ENCODE measurements around the gene CCSER1. TPM values are rescaled to one million over a fixed set of nuclear protein-coding genes. Genes with fewer than 3 reads are reported as not detected.

CCSER1 gene
- total RNA-seq, 6 donors from 2014 or later, result 4.4 to 26.1 (median 13.8) TPM

- Histone ChIP-seq H3K27me3 (no peaks in the 10 kb centered on the region), H3K4me3 (no peak overlapping the region), H3K9me3 (no peaks in the 10 kb centered on the region), H3K36me3 (no peaks in the 10 kb centered on the region), H3K4me1 (no peaks in the 10 kb centered on the region), H3K27ac (no peak overlapping the region)
- DNase-seq, result no peak
- WGBS, 2 donors, result 100% methylated on average over 1 of the region's 1 CpG
- TF ChIP-seq EP300 (IDR thresholded peaks at IDR 0.05) (no peak), POLR2A (IDR thresholded peaks at IDR 0.05) (no peak), POLR2AphosphoS5 (IDR thresholded peaks at IDR 0.05) (no peak)
- TF ChIP-seq, protein P1, sequence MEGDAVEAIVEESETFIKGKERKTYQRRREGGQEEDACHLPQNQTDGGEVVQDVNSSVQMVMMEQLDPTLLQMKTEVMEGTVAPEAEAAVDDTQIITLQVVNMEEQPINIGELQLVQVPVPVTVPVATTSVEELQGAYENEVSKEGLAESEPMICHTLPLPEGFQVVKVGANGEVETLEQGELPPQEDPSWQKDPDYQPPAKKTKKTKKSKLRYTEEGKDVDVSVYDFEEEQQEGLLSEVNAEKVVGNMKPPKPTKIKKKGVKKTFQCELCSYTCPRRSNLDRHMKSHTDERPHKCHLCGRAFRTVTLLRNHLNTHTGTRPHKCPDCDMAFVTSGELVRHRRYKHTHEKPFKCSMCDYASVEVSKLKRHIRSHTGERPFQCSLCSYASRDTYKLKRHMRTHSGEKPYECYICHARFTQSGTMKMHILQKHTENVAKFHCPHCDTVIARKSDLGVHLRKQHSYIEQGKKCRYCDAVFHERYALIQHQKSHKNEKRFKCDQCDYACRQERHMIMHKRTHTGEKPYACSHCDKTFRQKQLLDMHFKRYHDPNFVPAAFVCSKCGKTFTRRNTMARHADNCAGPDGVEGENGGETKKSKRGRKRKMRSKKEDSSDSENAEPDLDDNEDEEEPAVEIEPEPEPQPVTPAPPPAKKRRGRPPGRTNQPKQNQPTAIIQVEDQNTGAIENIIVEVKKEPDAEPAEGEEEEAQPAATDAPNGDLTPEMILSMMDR (IDR thresholded peaks at IDR 0.05), result no peak
- no peak for ATAC-seq (ENCODE audit: low FRiP score in 2 of 2)
These were observed 409.2 kb downstream of the CCSER1 start for GRCh38 chr4:90536408-90536807.

DNA sequence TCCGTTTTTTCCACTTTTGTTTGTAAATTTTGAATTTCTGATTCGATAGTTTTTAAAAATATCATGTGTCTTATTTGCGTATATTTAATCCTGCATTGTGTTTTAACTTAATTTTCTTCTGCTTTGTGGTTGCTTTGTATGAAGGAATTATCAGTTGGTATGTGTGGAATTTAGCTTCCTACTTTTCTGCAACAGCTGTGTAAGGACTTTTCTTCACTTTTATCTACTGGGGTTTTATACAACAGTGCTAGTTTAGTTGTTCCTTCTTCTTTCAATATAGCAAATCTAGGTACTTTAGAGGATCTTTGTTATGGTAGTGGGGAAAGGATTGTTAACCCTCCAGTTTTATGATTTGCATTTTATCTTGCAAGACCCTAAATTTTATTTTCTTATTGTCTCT lies 410.3 kb downstream of the CCSER1 start:
- H3K4me1 ChIP-seq, result no peaks in the 10 kb centered on the region
- ATAC-seq (ENCODE audit: low FRiP score in 2 of 2), result no peak
- no peak overlapping the region for H3K27ac ChIP-seq
- H3K36me3 ChIP-seq, result no peaks in the 10 kb centered on the region
- no peak for DNase-seq
- no peak for TF ChIP-seq POLR2AphosphoS5 (IDR thresholded peaks at IDR 0.05)
- TF ChIP-seq EP300 (IDR thresholded peaks at IDR 0.05), result no peak
- TF ChIP-seq, protein P1 (IDR thresholded peaks at IDR 0.05), result no peak
- no peak for TF ChIP-seq POLR2A (IDR thresholded peaks at IDR 0.05)
- H3K27me3 ChIP-seq, result no peaks in the 10 kb centered on the region
- WGBS, 2 donors, result 92 to 94% methylated on average over 3 of the region's 3 CpGs
- H3K4me3 ChIP-seq, result no peak overlapping the region
- no peaks in the 10 kb centered on the region for H3K9me3 ChIP-seq

DNA sequence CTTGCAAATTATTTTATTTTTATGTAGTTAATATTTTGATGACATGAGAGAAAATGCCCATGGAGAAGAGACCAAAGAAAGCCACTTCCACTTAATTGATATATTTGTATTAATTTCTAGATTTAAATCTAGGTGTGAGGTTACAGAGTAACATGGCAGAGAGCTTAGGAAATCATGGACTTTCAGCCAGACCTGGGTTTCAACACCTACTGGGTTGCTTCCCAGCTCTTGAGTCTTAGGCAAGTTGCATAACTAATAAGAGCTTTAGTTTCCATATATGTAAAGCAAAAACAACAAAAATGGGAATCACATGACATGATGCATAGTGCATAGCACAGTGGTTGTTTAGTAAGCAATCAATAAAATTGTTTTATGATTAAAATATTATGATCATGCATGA lies 413.3 kb downstream of the CCSER1 start:
- TF ChIP-seq POLR2A (IDR thresholded peaks at IDR 0.05) (no peak), EP300 (IDR thresholded peaks at IDR 0.05) (no peak), POLR2AphosphoS5 (IDR thresholded peaks at IDR 0.05) (no peak)
- TF ChIP-seq, protein P1 (IDR thresholded peaks at IDR 0.05), result no peak
- Histone ChIP-seq H3K4me1 (no peaks in the 10 kb centered on the region), H3K27ac (no peak overlapping the region), H3K27me3 (no peaks in the 10 kb centered on the region), H3K36me3 (no peaks in the 10 kb centered on the region), H3K9me3 (no peaks in the 10 kb centered on the region), H3K4me3 (no peak overlapping the region)
- DNase-seq, result no peak
- no peak for ATAC-seq (ENCODE audit: low FRiP score in 2 of 2)

- WGBS, 2 donors, result 73 to 83% methylated on average over 4 of the region's 4 CpGs
- H3K36me3 ChIP-seq, result no peaks in the 10 kb centered on the region
- H3K27ac ChIP-seq, result no peak overlapping the region
- ATAC-seq (ENCODE audit: low FRiP score in 2 of 2) (no peak), DNase-seq (no peak)
- H3K4me1 ChIP-seq, result no peaks in the 10 kb centered on the region
- no peak overlapping the region for H3K4me3 ChIP-seq
- TF ChIP-seq, protein P1 (IDR thresholded peaks at IDR 0.05), result no peak
- TF ChIP-seq POLR2A (IDR thresholded peaks at IDR 0.05) (no peak), POLR2AphosphoS5 (IDR thresholded peaks at IDR 0.05) (no peak), EP300 (IDR thresholded peaks at IDR 0.05) (no peak)
- no peaks in the 10 kb centered on the region for H3K27me3 ChIP-seq
- H3K9me3 ChIP-seq, result no peaks in the 10 kb centered on the region
These were observed 415.0 kb downstream of the CCSER1 start for GRCh38 chr4:90542216-90542615.

GRCh38 chr4:90543419-90544170 lies 416.4 kb downstream of the CCSER1 start:
- no peak for DNase-seq
- H3K4me3 ChIP-seq, result no peak overlapping the region
- whole genome bisulfite sequencing, 2 donors, result 88 to 94% methylated on average over 5 of the region's 5 CpGs
- no peaks in the 10 kb centered on the region for H3K36me3 ChIP-seq
- TF ChIP-seq POLR2AphosphoS5 (IDR thresholded peaks at IDR 0.05) (no peak), POLR2A (IDR thresholded peaks at IDR 0.05) (no peak)
- H3K4me1 ChIP-seq, result no peaks in the 10 kb centered on the region
- ATAC-seq (ENCODE audit: low FRiP score in 2 of 2), result no peak
- H3K27me3 ChIP-seq, result no peaks in the 10 kb centered on the region
- H3K9me3 ChIP-seq, result no peaks in the 10 kb centered on the region
- H3K27ac ChIP-seq, result no peak overlapping the region

Data from upper lobe of left lung (tissue), 6 donors.